Measurements from ENCODE around the gene REC114.

The REC114 gene

GRCh38 chr15:73582851-73583379 lies 140.0 kb downstream of the REC114 start:
- DNase-seq, result no peak

GRCh38 chr15:73583544-73583943 lies 140.6 kb downstream of the REC114 start:
- DNase-seq, result no peak

GRCh38 chr15:73584699-73585420 lies 141.9 kb downstream of the REC114 start:
- DNase-seq, result no peak

- no peak for DNase-seq
These were observed 143.1 kb downstream of the REC114 start for GRCh38 chr15:73585871-73586654.

GRCh38 chr15:73589766-73590165 lies 146.8 kb downstream of the REC114 start:
- DNase-seq, result no peak

GRCh38 chr15:73590263-73590662 lies 147.3 kb downstream of the REC114 start:
- DNase-seq, result no peak

- peak; percentile 67 for DNase-seq
These were observed 150.5 kb downstream of the REC114 start for GRCh38 chr15:73593304-73594074.

GRCh38 chr15:73594109-73594508 lies 151.1 kb downstream of the REC114 start:
- no peak for DNase-seq

- DNase-seq, result no peak
These were observed 153.2 kb downstream of the REC114 start for GRCh38 chr15:73596174-73596573.

- no peak for DNase-seq
These were observed 154.2 kb downstream of the REC114 start for GRCh38 chr15:73597036-73597638.

- DNase-seq, result no peak
These were observed 155.7 kb downstream of the REC114 start for GRCh38 chr15:73598530-73599160.

GRCh38 chr15:73599934-73600333 lies 157.0 kb downstream of the REC114 start:
- DNase-seq, result no peak

GRCh38 chr15:73600413-73601335 lies 157.7 kb downstream of the REC114 start:
- peak; percentile 29 for DNase-seq

- DNase-seq, result peak; percentile 77
These were observed 158.8 kb downstream of the REC114 start for GRCh38 chr15:73601451-73602445.

GRCh38 chr15:73602446-73602843 lies 159.5 kb downstream of the REC114 start:
- no peak for DNase-seq

- peak; percentile 13 for DNase-seq
These were observed 160.0 kb downstream of the REC114 start for GRCh38 chr15:73602992-73603391.

- DNase-seq, result no peak
These were observed 161.5 kb downstream of the REC114 start for GRCh38 chr15:73604477-73604876.

- DNase-seq, result no peak
These were observed 162.9 kb downstream of the REC114 start for GRCh38 chr15:73605759-73606436.

- DNase-seq, result no peak
These were observed 164.4 kb downstream of the REC114 start for GRCh38 chr15:73607405-73607804.
